Hepatocyte (in vitro differentiated cells): ENCODE measurements around the gene FADD. TPM values are rescaled to one million over a fixed set of nuclear protein-coding genes. Genes with fewer than 3 reads are reported as not detected.

Experiments
- DNase-seq: peaks from one replicate; pipeline ENCODE4 v3.0.0-alpha.2; 2016; ENCODE audit warnings: low spot score
- H2AFZ ChIP-seq: fragments of 200-600 bp; sonication (generic); 2 replicates; pipeline ENCODE4 v1.6.0; 2016; ENCODE audit warnings: antibody characterized with exemption, mild to moderate bottlenecking
- H3K27ac ChIP-seq: fragments of 200-600 bp; sonication (generic); 2 replicates; pipeline ENCODE4 v1.5.1; 2016; ENCODE audit warnings: mild to moderate bottlenecking
- H3K27me3 ChIP-seq: fragments of 200-600 bp; sonication (generic); 2 replicates; pipeline ENCODE4 v1.6.1; 2016
- H3K36me3 ChIP-seq: fragments of 200-600 bp; sonication (generic); replicated peaks from 2 replicates; pipeline ENCODE4 v1.5.1; 2016; ENCODE audit warnings: low read depth; ENCODE audit not compliant: insufficient read depth
- H3K4me1 ChIP-seq: fragments of 200-600 bp; sonication (generic); 2 replicates; pipeline ENCODE4 v1.5.1; 2016; ENCODE audit warnings: mild to moderate bottlenecking, moderate library complexity; ENCODE audit not compliant: insufficient read depth
- H3K4me2 ChIP-seq: fragments of 200-600 bp; sonication (generic); 2 replicates; pipeline ENCODE4 v1.6.0; 2016
- H3K4me3 ChIP-seq: fragments of 200-600 bp; sonication (generic); 2 replicates; pipeline ENCODE4 v1.5.1; 2016; ENCODE audit warnings: mild to moderate bottlenecking
- H3K79me2 ChIP-seq: fragments of 200-600 bp; sonication (generic); 2 replicates; pipeline ENCODE4 v1.6.0; 2017; ENCODE audit warnings: mild to moderate bottlenecking
- H3K9me2 ChIP-seq: fragments of 200-600 bp; sonication (generic); replicated peaks from 2 replicates; pipeline ENCODE4 v1.6.0; 2017; ENCODE audit warnings: mild to moderate bottlenecking; ENCODE audit not compliant: insufficient read depth
- H3K9me3 ChIP-seq: fragments of 200-600 bp; sonication (generic); 2 replicates; pipeline ENCODE4 v1.5.1; 2016; ENCODE audit warnings: low read depth, mild to moderate bottlenecking
- H4K20me1 ChIP-seq: fragments of 200-600 bp; sonication (generic); 2 replicates; pipeline ENCODE4 v1.6.0; 2016; ENCODE audit warnings: mild to moderate bottlenecking; ENCODE audit not compliant: insufficient read depth, poor library complexity, severe bottlenecking
- CTCF ChIP-seq: fragments of 200-600 bp; sonication (generic); IDR thresholded peaks from 2 replicates; pipeline ENCODE4 v1.5.1; 2016; ENCODE audit warnings: antibody characterized with exemption, mild to moderate bottlenecking; ENCODE audit not compliant: poor library complexity
- EZH2 ChIP-seq: fragments of 200-600 bp; sonication (generic); IDR thresholded peaks from 2 replicates; pipeline ENCODE4 v1.6.1; 2016; ENCODE audit warnings: antibody characterized with exemption, mild to moderate bottlenecking, borderline replicate concordance
- EZH2phosphoT487 ChIP-seq: fragments of 200-600 bp; sonication (generic); IDR thresholded peaks from one replicate; pipeline ENCODE4 v1.6.1; 2018; ENCODE audit warnings: antibody characterized with exemption, mild to moderate bottlenecking, low read depth, moderate library complexity; ENCODE audit not compliant: unreplicated experiment, severe bottlenecking
- WGBS: methylation state at CpG from one replicate; pipeline ENCODE4 v1.1.6; 2016; ENCODE audit warnings: low lambda C conversion rate; ENCODE audit errors: missing lambda C conversion rate; 5-methylcytosine and 5-hydroxymethylcytosine counted together
- polyA plus RNA-seq: library from polyadenylated mRNA; unstranded; fragments of >200 nt; fragmentation: Nextera tagmentation; extraction: Ambion mirVana; gene quantifications from 2 replicates; pipeline ENCODE4 v1.2.1, GENCODE V29; 2016
- total RNA-seq: library from RNA; depleted of rRNA; stranded (reverse); fragments of >200 nt; gene quantifications from 2 replicates; pipeline ENCODE4 v1.2.3, GENCODE V29; 2014

Gene FADD
- total and polyA plus RNA-seq, 2 experiments from 2014 or later, result 29.6 to 36.1 TPM

GRCh38 chr11:70184396-70184795 lies 18.7 kb upstream of the FADD start:
- 70% methylated on average over 9 of the region's 9 CpGs for WGBS
- DNase-seq, result no peak
- H3K4me3 ChIP-seq, result no peak overlapping the region

GRCh38 chr11:70185348-70186055 lies 17.6 kb upstream of the FADD start:
- Histone ChIP-seq H3K27me3 (no peaks in the 10 kb centered on the region), H3K4me3 (no peak overlapping the region), H3K9me2 (no peaks in the 10 kb centered on the region), H3K27ac (no peak overlapping the region), H2AFZ (no peak overlapping the region), H3K79me2 (no peaks in the 10 kb centered on the region), H4K20me1 (no peaks in the 10 kb centered on the region), H3K36me3 (no peaks in the 10 kb centered on the region), H3K4me1 (no peaks in the 10 kb centered on the region), H3K4me2 (no peak overlapping the region), H3K9me3 (no peaks in the 10 kb centered on the region)
- no peak for DNase-seq
- WGBS, result 93% methylated on average over 28 of the region's 28 CpGs
- no peak for TF ChIP-seq EZH2phosphoT487

More at GRCh38 chr11:70184396-70184795, 18.7 kb upstream of the FADD start:
- Histone ChIP-seq H3K27me3 (no peaks in the 10 kb centered on the region), H3K36me3 (no peaks in the 10 kb centered on the region), H3K9me2 (no peaks in the 10 kb centered on the region), H3K27ac (no peak overlapping the region), H2AFZ (no peak overlapping the region), H3K4me1 (no peaks in the 10 kb centered on the region), H3K4me2 (no peak overlapping the region), H4K20me1 (no peaks in the 10 kb centered on the region), H3K79me2 (no peaks in the 10 kb centered on the region), H3K9me3 (no peaks in the 10 kb centered on the region)
- TF ChIP-seq EZH2phosphoT487 (no peak), EZH2 (no peak), CTCF (no peak)

GRCh38 chr11:70186420-70186819 lies 16.7 kb upstream of the FADD start:
- 99% methylated on average over 6 of the region's 6 CpGs for WGBS

More at GRCh38 chr11:70186420-70186819, 16.7 kb upstream of the FADD start:
- H3K4me2 ChIP-seq, result no peak overlapping the region
- no peaks in the 10 kb centered on the region for H3K9me3 ChIP-seq
- no peaks in the 10 kb centered on the region for H3K79me2 ChIP-seq
- no peaks in the 10 kb centered on the region for H3K36me3 ChIP-seq
- no peak overlapping the region for H3K4me3 ChIP-seq
- no peaks in the 10 kb centered on the region for H3K4me1 ChIP-seq
- H3K27me3 ChIP-seq, result no peaks in the 10 kb centered on the region
- H2AFZ ChIP-seq, result no peak overlapping the region
- TF ChIP-seq EZH2 (no peak), CTCF (no peak), EZH2phosphoT487 (no peak)
- H3K9me2 ChIP-seq, result no peaks in the 10 kb centered on the region
- H4K20me1 ChIP-seq, result no peaks in the 10 kb centered on the region
- no peak overlapping the region for H3K27ac ChIP-seq
- DNase-seq, result no peak
